Measurements from ENCODE around the gene AKAP8L. TPM values are rescaled to one million over a fixed set of nuclear protein-coding genes. Genes with fewer than 3 reads are reported as not detected.

The AKAP8L gene
- total RNA-seq, 1 experiment from 2014 or later, result 106 TPM

DNA sequence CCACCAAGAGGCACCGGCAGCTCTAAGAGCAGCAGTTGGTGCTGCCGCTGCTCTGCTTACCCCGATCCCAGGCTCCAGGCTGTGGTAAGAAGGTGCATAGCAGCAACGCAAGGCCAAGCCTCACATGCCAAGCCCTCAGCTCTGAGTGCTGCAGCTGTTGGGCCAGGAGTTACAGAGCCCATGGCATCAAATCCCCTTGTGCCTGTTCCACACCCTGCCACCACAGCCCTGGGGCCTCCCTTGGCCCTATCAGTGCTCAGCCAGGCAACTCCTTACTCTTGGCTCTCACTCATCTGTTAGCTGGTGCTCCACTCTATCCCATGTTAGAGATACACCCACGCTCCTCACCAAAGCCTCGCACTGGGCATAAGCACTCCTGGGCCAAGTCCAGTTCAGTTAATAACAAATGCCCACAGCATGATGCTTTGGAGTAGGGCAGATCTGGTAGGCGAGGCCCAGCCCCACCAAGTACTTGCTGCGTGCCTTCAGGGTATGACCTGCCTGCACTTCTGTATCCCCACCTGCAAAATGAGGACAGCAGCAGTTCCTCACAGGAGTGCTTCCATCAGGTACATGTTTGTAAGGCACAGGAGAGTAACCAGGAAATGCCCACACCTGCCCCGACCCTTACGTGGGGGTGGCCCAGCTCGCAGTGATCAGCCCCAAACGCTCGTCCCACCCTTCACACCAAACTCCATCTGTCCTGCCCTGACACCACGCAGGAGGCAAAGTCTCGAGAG, 16.2 kb downstream of the AKAP8L start:
- POLR2A ChIA-PET, result no interaction called here
- peaks cover 10% of the 10 kb centered on the region; the same call in 1 of the 2 replicates for H4K20me1 ChIP-seq (ENCODE audit: insufficient read depth)
- no TSS peak for BruUV-seq (replicated peaks)

More for the DNA sequence above, 16.2 kb downstream of the AKAP8L start:
- intact Hi-C loops (cut with micrococcal nuclease), result no loop called here
- H3K4me1 ChIP-seq (ENCODE audit: control insufficient read depth in 1 of 2, insufficient read depth in 2 of 2, low read length in 2 of 2), result no peaks in the 10 kb centered on the region
- H3K27me3 ChIP-seq (ENCODE audit: insufficient read depth, low read length), result no peaks in the 10 kb centered on the region
- H3K9me2 ChIP-seq (ENCODE audit: insufficient read depth), result no peaks in the 10 kb centered on the region
- DNase-seq (ENCODE audit: low read depth, low spot score) (no peak), ATAC-seq (no peak)
- no peaks in the 10 kb centered on the region for H3K9me3 ChIP-seq (ENCODE audit: control insufficient read depth in 1 of 2, insufficient read depth in 1 of 2, low read depth in 1 of 2, low read length in 2 of 2)
- ChIA-PET RAD21 (ENCODE audit: low non-redundant PET in 1 of 2, low total read pairs in 2 of 2, uncharacterized antibody in 2 of 2, unreplicated experiment in 2 of 2) (no interaction called here), CTCF (no interaction called here)
- H3K9ac ChIP-seq (ENCODE audit: low read length), result no peak overlapping the region
- TF ChIP-seq SP1 (IDR thresholded peaks at IDR 0.05; ENCODE audit: low read depth), result no peak
- TF ChIP-seq FOSL1 (IDR thresholded peaks at IDR 0.05; ENCODE audit: low read depth), result no peak
- no peak for TF ChIP-seq CBX3 (IDR thresholded peaks at IDR 0.05; ENCODE audit: low read depth)
- TF ChIP-seq, protein P1, sequence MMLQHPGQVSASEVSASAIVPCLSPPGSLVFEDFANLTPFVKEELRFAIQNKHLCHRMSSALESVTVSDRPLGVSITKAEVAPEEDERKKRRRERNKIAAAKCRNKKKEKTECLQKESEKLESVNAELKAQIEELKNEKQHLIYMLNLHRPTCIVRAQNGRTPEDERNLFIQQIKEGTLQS (IDR thresholded peaks at IDR 0.05), result no peak
- TF ChIP-seq JUND (IDR thresholded peaks at IDR 0.05), result no peak
- TF ChIP-seq TCF7L2 (IDR thresholded peaks at IDR 0.05; ENCODE audit: borderline replicate concordance, extremely low read depth, insufficient read depth, insufficient read length), result no peak
- TF ChIP-seq, protein P2, sequence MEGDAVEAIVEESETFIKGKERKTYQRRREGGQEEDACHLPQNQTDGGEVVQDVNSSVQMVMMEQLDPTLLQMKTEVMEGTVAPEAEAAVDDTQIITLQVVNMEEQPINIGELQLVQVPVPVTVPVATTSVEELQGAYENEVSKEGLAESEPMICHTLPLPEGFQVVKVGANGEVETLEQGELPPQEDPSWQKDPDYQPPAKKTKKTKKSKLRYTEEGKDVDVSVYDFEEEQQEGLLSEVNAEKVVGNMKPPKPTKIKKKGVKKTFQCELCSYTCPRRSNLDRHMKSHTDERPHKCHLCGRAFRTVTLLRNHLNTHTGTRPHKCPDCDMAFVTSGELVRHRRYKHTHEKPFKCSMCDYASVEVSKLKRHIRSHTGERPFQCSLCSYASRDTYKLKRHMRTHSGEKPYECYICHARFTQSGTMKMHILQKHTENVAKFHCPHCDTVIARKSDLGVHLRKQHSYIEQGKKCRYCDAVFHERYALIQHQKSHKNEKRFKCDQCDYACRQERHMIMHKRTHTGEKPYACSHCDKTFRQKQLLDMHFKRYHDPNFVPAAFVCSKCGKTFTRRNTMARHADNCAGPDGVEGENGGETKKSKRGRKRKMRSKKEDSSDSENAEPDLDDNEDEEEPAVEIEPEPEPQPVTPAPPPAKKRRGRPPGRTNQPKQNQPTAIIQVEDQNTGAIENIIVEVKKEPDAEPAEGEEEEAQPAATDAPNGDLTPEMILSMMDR (IDR thresholded peaks at IDR 0.05 in 2 of 3, conservative IDR thresholded peaks at IDR 0.05 in 1 of 3; ENCODE audit: borderline replicate concordance in 1 of 3, insufficient read depth in 1 of 3, low read depth in 2 of 3, low read length in 2 of 3), result no peak
- no peak overlapping the region for H3K27ac ChIP-seq (ENCODE audit: low read depth, low read length)
- H2AFZ ChIP-seq (ENCODE audit: low read depth, low read length, poor library complexity, severe bottlenecking), result no peak overlapping the region
- H3K4me2 ChIP-seq (ENCODE audit: low read length), result no peak overlapping the region
- peaks cover 18 to 30% of the 10 kb centered on the region in 2 experiments; a peak in 3 of 4 replicates for H3K36me3 ChIP-seq (ENCODE audit: control insufficient read depth in 1 of 2, insufficient read depth in 2 of 2, low read length in 2 of 2)
- H3K79me2 ChIP-seq (ENCODE audit: insufficient read depth, low read length), result peaks cover 75% of the 10 kb centered on the region
- no peak overlapping the region for H3K4me3 ChIP-seq (replicated peaks in 1 of 2; ENCODE audit: low read depth in 1 of 2, low read length in 2 of 2)

Data from HCT116 (cell line).